Putamen (tissue), 1 donor: ENCODE results near the gene NRG3.
A peak's percentile ranks its signal among the peaks of the same experiment; 100 is the strongest.

Experiments used
- DNase-seq: peaks from one replicate; pipeline ENCODE4 v3.0.0-alpha.2; 2016; ENCODE audit warnings: low spot score

The NRG3 gene

DNA sequence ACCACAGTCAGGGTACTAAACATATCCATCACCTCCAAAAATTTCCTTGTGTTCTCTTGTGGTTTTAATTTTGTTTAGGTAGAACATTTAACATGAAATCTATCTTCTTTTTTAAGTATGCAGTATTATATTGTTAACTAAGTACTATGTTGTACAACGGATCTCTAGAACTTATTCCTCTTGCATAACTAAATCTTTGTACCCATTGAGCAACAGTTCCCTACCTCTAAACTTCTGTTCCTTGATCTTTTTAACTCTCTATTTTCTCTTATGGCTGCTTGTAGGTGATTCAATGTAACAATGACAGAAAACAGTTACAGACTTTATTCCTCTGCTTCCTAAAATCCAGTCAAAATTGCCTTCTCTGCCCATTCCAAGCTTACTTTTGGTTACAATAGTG lies 9.9 kb downstream of the NRG3 start:
- DNase-seq: no peak

DNA sequence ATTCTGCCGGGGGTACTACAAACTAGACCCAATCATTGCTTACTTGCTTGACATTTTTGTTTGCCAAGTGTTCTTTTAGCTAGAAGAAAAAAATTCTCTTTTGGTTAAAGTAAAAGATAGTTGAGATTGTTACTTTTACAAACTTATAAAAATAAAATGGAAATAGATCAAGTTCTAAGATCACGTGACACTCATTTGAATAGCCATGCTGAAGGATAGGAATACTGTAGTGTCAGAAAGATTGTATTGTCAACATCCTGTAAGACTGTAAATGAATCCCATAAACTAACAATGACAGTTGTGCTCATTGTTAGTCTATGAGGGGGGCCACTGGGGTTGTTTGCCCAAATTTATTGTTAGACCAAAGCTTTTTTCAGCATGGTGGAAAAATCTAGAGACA lies 10.5 kb downstream of the NRG3 start:
- DNase-seq: no peak

DNA sequence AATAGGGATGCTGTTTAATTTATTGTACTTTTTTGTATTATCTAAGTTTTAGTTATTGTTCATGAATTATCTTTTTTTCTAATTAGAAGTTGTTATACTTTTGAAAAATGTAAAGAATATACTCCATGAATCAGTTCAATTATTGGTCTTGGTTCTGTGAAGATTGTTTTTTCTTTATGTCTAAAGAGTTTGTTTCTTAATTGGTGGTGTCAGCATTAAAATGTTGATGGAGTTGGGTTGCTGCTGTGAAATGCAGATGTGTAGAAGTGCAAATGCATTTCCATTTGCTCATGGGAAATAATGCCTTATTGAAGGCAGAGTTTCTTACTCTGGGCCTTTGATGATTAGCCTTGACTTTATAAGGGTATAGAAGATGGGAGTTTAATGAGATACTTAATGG lies 11.9 kb downstream of the NRG3 start:
- no peak for DNase-seq

DNA sequence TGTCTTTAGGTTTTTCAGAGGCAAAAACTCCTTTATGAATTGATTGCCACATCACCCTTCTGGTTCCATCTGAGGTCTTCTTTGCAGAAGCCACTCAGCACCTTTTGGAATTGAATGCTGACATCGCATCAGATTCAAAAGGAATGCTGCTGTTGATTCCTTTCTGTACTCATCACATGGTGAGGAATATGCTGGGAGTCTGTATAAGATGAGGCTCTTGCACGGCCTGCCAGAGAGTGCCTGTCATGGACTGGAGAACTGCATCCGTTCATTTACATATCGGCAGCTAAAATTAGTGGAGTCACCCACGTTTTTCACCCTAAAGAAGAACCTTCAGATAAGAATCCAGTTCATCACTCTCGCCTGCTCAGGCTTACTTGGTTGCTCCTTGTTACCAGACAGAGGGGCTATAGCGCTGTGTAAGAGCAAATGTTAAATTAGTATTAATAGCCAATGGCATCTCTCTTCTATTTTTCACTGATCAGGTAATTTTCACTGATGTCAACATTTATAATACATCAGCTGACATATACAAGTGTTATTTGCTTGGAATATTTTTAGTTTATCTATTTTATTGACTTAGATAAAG lies 14.3 kb downstream of the NRG3 start:
- peak; percentile 13 for DNase-seq

DNA sequence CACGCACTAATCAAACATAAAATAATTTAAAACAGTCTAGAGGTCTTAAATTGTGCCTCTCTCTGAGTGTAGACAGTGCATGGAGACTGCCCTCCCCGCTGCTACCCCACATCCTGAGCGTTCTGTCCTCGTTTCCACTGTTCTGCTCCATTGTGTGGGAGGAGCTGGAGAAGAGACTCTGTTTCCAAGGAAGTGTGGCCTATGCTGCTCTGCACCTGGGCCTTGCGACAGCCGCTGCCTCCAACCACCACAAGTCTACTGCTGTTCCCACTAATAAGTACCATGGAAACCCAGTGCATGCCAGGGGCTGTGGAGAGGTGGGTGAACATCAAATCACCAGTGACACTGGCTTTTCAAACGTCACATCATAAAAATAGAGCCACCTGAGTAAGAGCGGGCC lies 19.6 kb downstream of the NRG3 start:
- no peak for DNase-seq

DNA sequence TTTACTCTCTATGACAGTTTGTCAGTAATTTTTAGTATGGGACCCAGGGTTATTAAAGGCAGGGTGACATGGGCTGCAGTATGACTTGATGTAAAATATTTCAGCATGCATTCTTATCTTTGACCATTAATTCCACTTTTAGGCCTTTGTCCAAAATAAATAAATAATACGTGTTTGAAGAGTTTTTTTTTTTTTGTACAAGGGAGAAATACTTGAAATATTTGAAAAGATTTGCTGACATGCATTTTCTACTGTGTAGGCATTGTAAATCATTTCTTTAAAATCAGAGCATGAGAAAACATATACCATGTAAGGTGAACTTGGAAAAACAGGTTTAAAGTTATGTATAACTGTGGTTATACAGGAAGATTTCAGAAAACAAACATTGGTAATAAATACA lies 23.5 kb downstream of the NRG3 start:
- DNase-seq: no peak

DNA sequence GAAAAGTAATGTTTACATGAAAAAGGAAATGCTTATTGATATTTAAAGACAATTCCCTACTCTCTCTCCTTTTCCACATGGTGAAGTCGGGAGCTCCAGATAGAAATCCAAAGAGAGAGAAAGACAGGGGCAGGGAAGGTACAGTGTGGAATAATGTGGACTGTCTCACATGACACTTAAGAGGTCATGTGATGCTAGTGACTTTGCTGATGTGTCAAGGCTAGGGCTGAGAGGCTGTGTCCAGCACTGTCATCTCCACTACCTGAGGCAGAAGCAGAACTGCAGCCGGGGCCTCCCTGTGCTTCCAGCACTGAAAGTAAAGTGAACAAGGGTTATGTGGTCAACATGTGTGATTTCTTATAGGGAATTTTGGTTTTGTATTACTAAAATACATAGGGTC lies 26.0 kb downstream of the NRG3 start:
- DNase-seq: no peak

DNA sequence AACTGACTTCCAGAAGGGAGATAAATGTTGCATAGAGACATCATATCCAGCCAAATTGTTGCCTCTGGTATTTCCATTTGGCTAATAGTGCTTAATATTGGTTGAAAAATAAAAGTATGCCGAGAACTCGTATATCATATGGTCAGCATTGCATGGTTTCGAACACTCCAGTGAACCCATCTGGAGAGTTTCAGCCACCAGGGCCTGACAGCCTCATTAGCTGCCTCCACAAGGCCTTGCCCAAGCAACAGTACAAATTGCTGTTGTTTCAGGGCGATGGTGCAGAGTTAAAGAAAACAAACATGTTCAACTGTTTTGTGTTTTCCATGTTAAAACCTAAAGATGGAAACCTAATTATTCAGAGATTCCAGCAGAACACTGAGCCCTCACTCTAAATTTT lies 28.5 kb downstream of the NRG3 start:
- no peak for DNase-seq

DNA sequence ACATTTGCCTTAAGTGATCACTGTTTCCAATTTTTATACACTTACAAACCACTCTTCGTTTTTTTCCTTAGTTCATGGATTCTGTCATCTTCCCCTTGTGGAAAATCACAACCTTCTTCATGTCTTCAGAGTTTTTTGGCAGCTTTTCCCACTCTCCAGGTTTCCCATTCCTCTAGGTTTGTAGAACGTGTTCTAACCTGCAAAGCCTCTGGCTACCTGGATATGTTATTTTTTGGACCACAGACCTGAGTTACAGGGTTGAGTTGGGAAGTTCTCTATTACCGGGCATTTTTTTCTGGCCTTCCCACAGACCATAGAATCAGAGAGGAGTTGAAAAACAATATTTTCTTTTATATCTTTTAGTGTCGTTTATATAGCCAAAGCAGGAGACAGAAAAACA lies 30.2 kb downstream of the NRG3 start:
- DNase-seq: no peak

DNA sequence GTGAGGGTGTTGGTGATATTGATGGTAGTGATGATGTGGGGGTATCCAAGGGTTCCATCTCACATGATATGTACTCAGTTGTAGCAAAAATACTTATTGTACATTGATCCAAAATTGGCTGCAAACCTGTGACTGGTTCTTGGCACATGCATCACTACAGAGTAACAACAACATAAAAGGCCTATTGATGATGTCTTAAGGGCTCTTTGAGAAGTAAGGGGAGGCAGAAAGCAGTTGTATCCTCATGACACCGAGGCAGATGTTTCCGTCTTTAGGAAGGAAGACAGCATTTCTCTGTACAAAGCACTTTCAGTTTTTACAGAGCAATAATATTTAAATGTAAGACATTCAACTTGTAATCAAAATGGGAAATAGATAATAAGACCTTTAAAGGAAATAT lies 34.5 kb downstream of the NRG3 start:
- no peak for DNase-seq

DNA sequence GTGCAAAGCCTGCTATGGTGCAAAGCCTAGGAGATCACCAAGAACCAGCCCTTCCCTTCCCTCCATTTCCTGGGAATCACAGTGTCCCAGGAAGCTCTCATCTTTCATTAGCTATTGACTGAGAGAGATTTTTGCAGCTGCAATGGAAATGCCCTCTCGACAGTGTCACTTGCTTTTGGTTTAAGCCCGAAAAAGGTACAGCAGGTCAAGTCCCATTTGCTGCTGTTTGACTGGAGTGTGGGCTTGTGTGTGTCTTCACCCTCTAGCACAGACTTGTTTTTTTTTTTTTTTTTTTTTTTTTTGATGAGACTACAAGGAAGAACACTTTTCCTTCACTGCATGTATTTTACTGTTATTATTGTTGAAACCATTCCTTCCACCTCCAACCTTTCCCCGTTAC lies 36.3 kb downstream of the NRG3 start:
- DNase-seq: no peak

DNA sequence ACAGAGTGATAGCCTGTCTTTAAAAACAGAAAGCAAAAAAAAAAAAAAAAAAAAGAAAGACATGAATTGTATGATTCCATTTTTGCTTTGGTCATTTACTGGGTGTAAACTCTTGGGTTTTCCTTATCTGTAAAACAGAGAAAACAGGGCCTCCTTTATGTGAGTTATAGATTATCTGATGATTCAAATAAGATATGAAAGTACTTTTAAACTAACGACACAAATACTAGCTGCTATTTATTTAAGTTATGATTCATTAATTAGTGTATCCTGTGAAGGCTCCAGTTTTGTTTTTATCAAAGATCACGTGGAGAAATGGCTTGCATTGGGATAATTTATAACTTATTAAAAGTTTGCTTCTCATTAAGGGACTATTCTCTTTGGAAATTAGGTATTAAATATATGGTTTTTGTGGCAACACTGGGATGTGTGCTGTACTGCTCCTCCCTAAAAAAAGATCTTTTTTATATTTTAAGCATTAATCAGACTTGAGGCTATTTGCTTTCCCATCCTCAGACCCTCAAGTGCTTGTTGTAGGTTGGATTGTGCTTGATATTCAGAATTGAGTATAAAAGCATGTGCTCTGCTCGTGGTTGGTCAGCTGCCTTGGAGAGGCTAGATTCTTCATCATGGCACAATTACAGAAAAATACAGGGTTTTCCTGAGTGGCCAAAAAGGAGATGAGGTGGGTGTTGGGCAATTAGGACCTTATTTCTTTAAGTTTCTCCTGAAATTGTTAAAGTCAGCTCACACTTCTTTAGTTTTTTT lies 39.9 kb downstream of the NRG3 start:
- DNase-seq: no peak

DNA sequence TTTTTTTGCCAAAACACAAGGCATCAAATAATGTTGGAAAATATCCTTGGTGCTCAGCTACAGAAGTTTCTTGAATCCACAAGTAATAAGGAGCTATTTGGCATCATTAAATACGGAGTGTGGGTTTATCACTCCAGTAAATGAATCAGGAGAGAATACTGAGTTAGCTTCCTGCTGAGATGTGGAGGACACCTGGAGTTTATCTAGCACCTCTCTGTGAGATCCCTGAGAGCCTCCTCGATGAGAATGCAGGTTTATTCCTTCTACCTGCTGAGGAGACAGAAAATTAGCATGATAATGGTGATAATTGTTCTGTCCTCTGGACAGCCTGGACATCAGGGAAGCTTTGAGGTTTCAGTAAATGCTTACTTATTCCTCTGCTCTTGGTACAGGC lies 40.5 kb downstream of the NRG3 start:
- DNase-seq: no peak

DNA sequence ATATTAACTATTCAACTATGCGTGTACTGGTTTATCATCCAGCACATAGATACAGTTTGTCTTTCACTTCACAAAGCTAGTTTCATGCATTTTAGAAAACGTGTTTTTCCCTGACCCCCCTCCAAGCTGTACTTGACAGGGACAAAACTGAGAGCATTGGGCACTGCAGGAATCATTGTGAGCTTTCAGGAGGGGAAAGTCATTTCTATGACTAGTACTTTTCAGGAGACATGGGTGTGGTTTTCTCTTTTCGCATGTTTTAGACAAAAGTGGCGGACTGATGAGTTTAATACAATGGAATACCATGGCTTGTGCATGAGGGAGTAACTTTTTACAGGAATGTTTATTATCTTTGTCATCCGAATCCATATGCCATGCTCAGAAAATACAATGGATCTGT lies 42.7 kb downstream of the NRG3 start:
- DNase-seq: no peak

DNA sequence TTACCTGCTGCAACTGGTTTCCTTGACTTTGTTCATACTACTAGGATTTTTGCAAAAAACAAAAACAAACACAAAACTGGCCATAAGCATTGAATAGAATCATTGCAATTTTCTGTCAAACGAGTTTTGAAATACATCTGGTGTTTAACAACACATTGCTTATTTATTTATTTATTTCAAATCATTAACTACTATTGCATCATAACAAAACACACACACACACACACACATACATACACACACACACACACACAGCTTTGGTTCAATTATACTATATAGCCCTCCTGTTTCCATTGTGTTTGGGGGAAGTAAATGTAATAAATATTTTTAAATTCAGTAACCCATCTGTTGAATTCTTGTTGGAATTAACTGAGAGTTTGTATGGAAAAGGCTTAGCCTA lies 43.8 kb downstream of the NRG3 start:
- DNase-seq: no peak

DNA sequence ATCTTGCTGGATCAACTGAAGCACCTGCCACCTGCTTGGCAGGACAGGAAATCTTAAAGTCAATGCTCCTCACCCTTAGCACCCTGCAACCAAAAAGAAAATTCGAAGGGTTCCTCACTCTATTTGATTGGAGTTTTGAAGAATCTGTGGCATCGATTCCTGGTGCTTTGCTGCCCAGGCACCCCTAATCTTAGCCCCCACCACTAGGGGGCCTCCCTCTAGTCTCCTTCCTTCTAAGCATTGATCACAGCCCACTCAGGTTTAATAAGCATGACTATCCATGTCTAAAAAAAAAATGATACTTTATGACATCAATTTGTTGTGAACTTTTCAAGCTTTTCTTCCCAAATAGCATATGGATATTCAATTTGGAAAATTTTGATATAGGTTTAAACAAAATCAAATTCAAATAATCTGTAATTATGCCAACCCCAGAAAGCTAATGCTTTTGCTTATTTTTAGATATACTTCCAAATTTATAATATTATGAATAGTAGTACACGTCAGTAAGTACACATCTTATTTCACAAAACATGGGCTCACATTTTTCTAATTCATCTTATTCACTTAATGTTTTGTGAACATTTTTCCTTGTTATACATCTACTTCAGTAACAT lies 45.3 kb downstream of the NRG3 start:
- no peak for DNase-seq

DNA sequence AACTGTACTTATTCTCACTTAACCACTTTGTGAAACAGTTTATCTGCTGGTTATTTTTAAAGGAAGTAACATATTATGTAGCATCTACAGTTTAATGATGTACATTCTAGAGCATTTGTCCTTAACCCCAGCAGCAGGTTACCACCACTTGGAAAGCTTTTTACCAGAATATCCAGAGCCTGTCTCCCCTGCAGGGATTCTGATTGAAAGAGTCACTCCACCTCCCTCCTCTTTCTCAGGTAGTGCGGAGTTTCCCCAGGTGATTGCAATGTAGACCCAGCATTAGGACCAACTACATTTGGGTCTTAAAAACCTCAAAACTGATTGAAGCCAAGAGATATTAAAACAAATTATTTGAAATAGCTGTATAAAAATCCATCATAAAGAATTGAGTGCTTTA lies 53.1 kb downstream of the NRG3 start:
- DNase-seq: no peak

DNA sequence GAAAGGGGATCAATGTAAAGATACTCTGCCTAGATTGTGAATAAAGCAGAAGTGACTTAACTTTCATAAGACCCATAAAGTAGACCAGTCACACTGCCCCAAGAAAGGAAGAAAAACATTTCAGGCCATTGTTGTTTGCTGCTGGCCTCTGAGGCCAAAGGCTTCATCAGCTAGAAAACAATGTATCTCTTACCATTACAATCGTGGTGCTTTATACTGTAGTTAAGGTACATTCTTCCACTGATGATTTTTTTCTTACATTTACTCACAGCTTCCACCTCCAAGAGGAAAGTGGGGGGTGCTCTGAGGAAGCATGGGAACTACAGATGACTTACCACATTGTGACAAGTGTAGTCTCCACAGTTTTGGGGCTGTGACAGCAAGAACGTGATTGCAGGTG lies 68.6 kb downstream of the NRG3 start:
- DNase-seq: no peak

DNA sequence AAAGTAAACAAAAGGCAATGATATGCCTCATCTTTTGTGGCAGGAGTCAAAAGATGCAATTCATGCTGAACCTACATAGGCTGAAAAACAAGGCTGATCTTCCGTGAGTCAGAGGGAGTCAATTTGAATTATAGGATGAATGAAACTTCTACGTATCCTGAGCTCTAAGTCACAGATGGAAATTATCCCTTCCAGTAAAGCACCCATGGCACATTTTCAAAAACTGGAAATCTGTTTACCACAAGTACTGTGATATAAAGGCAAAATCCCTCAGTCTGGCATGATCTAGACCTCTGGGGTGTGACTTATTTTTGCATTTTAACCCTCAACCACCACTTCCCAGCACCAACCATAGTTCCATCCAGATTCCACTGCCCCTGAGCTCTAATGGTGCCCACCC lies 69.6 kb downstream of the NRG3 start:
- DNase-seq: no peak

DNA sequence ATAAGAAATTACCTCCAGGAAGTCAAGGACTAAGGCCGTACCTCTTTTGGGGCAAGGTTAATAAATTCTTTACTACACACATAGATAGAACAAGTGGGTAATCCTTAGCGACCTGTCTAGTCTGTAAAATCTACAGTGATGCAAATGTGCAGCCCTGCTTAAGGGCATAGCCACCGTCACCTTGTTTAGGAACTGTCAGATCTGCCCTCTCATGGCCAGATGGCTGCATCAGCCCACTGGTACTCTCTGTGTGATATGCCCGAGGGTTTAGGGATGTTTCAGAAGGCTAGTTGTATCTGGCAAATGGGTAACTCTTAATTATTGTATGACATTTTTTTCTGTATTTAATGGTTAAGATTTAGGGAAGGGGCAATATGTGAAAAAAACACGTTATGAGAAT lies 74.3 kb downstream of the NRG3 start:
- no peak for DNase-seq

DNA sequence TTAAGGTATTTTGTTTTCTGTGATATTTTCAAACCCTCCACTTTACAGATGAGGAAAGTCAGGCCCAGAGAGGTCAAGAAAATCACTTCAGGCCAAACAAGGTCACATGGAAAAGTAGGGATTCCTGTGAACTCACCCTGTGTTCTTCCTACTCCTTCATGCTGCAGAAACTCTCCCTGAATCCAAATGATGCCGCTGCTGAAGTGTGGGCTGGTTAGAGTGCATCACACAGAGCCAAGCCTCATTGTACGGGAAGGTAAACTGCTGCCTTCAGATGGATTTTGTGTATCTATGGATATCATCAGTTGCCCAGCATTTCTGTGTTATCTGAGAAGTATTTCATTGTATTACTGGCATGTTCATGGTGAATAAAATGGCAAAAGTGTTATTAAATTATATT lies 75.4 kb downstream of the NRG3 start:
- no peak for DNase-seq

DNA sequence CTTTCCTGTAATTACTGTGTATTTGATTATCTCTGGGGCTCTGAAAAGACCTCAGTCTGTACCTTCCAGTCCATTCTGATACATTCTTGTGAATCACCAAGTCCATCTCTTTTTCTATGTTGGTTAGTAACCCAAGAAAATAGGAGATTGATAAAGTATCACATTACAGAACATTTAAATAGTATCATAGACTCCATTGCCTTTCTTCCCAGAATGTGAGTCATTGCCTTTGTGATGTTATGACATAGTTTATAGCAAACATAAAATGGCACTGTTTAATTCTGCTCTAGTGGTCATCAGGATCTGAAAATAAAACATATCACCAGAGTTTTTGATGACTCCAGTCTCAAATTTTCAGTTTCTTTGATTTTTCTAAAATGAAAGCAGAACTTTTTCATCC lies 78.4 kb downstream of the NRG3 start:
- DNase-seq: no peak

DNA sequence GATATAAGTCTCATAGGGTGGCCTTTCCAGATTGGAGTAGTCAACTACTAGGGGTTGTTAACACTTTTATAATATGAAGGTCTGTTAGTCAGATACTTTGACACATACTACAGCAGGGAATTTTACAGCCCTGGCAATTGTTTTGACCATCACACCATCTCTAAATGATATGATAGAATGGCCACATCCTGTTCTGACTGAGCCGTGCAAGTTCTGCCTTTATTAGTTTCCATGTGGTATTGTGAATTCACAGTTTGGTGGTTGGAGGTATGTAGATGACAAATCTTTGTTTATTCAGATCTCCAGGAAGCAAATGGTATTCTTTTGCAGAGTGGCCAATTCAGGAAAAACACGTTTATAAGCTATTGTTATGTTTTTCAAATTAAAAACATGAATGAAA lies 83.0 kb downstream of the NRG3 start:
- DNase-seq: no peak

DNA sequence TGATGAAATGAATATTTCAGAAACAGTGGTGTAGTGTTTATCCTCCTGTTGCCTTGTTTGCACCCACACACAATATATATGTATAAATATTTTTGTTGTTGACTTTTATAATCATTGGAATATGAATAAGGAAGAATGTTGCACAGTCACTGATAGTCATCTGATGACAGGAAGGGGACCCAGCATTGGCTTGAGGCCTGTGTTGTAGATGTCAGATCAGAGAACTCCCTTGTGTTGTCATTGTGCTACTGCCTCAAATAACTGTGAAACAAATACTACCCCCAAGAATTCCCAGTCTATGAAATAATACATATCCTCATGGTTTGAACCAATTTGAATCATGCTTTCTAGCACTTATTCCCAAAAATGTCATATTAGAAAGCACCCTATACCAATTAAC lies 84.0 kb downstream of the NRG3 start:
- no peak for DNase-seq
